GM10266 (cell line): ENCODE data around the gene PNKD.

Experiments used
- DNase-seq: peaks from one replicate; pipeline ENCODE4 v3.0.0; 2012; ENCODE audit errors: extremely low spot score
- TF ChIP-seq, protein P1 (sequence below): IDR thresholded peaks from 2 replicates; pipeline ENCODE4 v1.5.1; 2012; ENCODE audit warnings: mild to moderate bottlenecking, low read depth; ENCODE audit not compliant: control insufficient read depth, insufficient read depth; ENCODE audit errors: missing control alignments

PNKD gene

GRCh38 chr2:218244204-218244603 is 26.1 kb upstream of the PNKD start:
- DNase-seq: no peak
- TF ChIP-seq, protein P1, sequence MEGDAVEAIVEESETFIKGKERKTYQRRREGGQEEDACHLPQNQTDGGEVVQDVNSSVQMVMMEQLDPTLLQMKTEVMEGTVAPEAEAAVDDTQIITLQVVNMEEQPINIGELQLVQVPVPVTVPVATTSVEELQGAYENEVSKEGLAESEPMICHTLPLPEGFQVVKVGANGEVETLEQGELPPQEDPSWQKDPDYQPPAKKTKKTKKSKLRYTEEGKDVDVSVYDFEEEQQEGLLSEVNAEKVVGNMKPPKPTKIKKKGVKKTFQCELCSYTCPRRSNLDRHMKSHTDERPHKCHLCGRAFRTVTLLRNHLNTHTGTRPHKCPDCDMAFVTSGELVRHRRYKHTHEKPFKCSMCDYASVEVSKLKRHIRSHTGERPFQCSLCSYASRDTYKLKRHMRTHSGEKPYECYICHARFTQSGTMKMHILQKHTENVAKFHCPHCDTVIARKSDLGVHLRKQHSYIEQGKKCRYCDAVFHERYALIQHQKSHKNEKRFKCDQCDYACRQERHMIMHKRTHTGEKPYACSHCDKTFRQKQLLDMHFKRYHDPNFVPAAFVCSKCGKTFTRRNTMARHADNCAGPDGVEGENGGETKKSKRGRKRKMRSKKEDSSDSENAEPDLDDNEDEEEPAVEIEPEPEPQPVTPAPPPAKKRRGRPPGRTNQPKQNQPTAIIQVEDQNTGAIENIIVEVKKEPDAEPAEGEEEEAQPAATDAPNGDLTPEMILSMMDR: no peak

DNA sequence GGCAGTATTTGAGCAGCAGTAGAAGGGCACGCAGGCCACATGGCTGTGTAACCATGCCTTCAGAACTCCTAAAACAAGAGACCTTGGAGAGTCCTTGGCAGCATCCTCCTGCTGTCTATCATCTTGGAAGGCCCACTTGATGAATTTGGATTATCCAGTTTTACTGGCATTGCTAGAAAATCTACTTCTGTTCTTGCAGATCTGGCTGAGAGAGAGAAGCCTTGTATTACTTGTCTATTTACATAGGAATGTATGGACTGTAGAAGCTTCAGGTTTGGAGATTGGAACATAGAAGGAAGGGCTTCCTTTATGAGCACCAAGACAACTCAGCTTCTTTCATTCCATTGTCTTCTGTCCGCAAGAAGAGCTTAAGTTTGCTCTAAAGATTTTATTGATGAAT is 25.7 kb upstream of the PNKD start:
- TF ChIP-seq, protein P1: no peak
- DNase-seq: no peak

- TF ChIP-seq, protein P1: no peak
- no peak for DNase-seq
Observed at GRCh38 chr2:218245214-218245613, 25.1 kb upstream of the PNKD start.

DNA sequence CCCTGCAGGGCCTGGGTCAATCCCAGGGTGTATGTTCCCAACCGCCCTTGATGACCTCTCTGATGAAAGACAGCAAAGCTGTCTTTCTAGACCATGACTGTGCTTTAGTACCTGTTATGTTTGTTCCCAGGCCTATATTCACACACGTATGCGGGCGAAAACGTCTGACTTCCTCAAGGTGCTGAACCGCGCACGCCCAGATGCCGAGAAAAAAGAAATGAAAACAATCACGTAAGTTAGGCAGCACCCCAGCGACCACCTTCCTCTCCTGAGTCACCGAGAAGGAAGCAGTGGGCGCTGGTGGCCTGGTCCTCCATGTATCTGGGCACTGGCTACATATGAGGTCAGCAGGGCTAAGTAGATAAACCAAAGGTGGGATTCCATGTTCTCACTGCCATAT is 20.6 kb upstream of the PNKD start:
- no peak for DNase-seq
- TF ChIP-seq, protein P1: no peak

DNA sequence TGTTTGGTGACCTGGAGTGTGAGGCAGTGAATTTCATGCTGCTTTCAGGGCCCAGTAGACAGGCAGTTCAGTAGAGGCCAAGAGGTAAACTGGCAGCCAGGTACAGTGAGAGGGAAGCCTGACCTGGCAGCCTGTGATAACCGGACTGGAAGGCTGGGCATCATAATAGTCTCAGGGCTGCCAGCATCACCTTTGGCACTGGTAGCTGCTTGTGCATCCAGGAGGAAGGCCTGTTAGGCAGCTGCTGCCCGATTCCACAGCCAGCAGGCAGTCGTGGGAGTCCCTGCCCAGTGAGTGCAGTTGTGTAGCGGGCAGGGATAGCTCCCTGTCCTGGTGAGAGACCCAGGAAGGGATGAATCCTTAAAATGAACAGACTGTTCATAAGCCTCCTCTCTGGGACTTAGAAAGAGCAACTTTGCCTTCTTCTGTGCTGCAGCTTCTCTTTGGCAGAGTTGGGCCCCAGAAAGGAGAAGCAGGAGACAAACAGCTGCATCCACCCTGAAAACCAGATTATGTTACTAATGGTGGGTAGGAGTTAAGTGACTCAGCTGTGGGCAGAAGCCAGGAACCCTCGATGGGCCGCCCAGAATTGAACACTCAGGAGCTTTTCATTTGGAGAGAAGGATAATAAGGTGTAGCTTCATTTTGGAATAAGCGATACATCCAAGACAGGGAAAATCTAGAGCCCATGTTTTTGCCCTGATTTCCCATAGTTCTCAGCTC is 17.6 kb upstream of the PNKD start:
- TF ChIP-seq, protein P1: no peak
- DNase-seq: no peak

- no peak for DNase-seq
- TF ChIP-seq, protein P1: no peak
Observed at GRCh38 chr2:218253232-218253625, 17.1 kb upstream of the PNKD start.

GRCh38 chr2:218255446-218255845 is 14.9 kb upstream of the PNKD start:
- TF ChIP-seq, protein P1: no peak
- no peak for DNase-seq
